NCI-H146 treated with DMSO at 0.1 percent for 48 hours (cell line): ENCODE measurements around the gene ST6GALNAC4.

Source experiments
- DNase-seq: peaks from one replicate; lab custom pipeline; 2025; ENCODE audit not compliant: unreplicated experiment; lab: John Stamatoyannopoulos, UW

ST6GALNAC4 gene, protein sequence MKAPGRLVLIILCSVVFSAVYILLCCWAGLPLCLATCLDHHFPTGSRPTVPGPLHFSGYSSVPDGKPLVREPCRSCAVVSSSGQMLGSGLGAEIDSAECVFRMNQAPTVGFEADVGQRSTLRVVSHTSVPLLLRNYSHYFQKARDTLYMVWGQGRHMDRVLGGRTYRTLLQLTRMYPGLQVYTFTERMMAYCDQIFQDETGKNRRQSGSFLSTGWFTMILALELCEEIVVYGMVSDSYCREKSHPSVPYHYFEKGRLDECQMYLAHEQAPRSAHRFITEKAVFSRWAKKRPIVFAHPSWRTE

DNA sequence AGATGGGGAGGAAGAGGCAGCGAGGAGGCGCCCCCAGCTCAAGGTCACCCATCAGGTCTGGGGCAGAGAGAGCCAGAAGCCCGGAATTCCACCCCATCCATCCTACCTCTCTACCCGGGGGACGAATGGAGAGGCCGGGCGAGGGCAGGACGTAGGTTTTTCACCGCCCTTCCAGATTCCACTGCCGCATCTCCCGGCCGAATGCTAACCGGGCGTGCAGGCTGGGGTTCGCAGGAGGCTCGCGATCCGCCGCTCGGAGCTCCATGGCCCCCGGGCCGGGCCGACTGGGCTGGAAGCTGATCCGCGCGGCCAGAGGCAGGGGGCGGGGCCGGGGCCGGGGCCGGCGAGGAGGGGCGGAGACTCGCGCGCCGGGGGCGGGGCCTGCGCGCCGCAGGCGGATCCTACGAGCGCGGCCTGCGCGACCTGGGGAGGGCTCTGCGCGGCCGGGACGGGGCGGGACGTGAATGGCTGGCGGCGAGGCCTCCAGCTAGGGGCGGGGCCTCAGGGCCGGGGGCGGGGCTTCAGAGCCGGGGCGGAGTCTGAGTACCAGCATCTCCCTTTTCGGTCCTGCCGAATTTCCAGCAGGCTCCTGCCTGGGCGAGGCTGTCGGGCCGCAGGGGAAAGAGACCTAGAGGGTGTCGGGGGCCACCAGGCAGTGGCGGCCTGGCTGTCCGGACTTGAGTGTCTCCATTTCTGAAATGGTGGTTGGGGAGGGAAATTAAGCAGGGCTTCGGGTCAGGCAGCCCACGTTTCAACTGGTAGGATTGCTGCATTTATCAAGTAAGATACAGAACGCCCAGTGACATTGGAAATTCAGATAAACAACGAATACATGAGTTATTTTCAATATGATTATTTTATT lies at the start of gene ST6GALNAC4:
Gene ST6GALNAC4 (minus strand): TSS at position 322 of the 862 bp plus-strand sequence. CDS start 622 bp downstream, outside the sequence.
- peak; percentile 57 for DNase-seq

- DNase-seq: no peak
Observed at GRCh38 chr9:127965953-127966352, 49.1 kb upstream of the ST6GALNAC4 start.

DNA sequence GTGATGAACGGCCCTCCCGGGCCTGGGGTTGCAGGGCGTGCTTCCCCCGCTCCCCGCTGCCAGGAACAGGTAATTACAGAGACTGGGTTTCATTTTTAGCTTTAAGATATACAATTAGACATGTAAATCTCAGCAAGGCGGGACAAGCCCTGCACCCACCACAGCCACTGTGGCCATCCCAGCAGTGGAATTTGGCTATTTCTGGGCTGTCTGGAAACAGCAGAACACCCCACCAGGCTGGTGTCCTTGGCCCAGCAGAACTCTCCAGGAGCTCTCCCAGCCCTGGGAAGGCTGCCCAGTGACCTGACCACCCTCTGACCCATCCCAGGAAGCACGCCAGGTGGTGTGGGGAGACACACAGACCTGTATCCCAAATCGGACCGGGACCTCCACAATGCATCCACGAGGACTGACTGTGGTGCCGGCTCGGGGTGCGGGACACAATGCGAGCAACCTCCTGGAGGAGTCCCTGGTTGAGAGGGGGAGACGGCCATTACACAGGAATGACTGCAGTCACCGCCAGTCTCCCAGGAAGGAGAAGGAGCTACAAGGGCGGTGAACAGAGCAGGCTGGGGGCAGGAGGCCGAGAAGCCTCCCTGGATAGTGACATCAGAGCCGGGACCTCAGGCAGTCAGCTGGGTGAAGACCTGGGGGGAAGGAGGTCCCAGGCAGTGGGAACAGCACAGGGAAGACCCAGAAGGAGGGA lies 46.7 kb upstream of the ST6GALNAC4 start:
- no peak for DNase-seq

DNA sequence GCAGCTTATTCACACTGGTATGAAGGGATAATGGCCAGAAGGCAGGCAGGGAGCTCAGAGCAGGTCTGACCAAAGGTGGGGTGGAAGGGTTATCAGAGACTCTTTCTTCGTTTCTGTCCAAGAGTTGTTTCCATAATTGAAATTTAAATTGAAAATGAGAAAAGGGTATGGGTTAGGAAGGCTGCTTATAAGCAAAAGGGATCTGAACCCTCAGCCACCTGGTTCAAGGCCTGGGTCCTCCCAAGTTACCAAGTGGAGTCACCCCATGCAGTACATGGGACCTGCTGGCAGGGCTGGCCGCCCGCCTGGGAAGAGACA lies 46.2 kb upstream of the ST6GALNAC4 start:
- DNase-seq: no peak

- DNase-seq: no peak
Observed at GRCh38 chr9:127962278-127962677, 45.4 kb upstream of the ST6GALNAC4 start.

GRCh38 chr9:127961613-127962155 lies 44.8 kb upstream of the ST6GALNAC4 start:
- no peak for DNase-seq

DNA sequence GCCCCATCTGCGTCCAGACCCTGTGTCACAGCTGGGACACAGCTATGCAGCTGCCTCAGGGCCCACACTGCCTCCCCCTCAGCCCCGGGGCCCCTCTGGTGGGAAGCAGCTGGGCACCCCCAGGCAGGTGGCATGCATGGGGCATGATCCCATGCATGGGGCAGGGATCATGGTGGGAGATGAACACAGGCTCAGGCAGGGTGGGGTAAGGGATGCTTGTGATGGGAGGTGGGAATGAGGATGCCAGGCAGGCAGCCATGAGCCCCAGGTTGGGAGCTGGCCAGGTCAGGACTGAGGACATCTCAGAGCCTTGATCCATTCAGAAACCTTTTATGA lies 44.3 kb upstream of the ST6GALNAC4 start:
- DNase-seq: no peak

DNA sequence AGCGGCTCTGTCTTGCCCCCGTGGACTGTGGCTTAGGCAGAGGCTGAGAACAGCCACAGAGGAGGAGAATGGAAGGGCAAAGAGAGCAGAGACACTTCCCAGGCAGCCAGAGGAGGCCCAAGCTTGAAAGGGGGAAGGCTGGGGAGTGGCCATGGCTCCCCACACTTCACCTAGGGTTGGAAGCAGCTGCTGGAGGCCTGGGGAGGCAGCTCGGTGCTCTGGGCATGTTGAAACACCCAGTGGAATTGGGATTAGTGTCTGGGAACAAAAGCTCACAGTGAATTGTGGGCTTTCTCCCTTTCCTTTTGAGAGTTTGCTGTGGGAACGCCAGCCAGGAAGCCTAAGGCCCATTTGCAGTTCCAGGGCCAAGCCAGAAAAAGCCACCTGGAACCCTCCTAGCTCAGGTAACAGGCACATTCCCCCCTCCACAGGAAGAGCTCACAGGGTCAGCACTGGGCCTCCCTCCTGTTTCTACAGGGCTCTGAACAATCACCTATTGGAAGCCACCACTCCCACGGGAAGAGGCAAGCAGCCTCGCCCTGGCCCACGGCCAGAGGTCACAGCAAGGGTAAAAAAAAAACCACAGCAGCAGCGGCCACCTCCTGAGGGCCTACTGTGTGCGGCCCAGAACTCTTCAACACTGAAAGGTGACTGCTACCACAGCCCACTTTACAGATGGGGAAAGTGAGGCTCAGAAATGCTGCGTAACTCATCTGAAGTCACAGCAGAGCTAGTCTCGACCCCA lies 43.7 kb upstream of the ST6GALNAC4 start:
- no peak for DNase-seq

DNA sequence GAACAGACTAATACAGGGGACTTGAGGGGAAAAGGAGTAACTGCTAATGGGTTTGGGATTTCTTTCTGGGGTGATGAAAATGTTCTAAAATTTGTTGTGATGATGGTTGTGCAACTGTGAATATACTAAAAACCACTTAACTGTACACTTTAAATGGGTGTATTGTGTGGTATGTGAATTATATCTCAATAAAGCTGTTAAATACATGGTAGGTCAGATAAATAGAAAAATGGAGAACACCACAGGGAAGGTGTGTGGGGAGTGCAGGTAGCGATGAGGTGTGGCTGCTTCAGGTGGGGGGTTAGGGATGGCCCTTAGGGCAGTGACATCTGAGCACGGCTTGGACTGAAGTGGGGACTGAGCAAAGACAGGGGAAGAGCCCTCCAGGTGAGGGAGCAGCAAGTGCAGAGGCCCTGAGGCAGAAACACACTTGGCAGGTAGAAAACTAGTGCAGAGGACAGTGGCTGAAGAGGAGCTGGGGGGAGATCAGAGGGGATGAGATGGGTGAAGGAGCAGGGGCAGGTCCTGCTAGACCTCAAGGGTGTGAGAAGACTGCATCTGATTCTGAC lies 43.1 kb upstream of the ST6GALNAC4 start:
- DNase-seq: no peak

- DNase-seq: no peak
Observed at GRCh38 chr9:127959398-127959797, 42.6 kb upstream of the ST6GALNAC4 start.

DNA sequence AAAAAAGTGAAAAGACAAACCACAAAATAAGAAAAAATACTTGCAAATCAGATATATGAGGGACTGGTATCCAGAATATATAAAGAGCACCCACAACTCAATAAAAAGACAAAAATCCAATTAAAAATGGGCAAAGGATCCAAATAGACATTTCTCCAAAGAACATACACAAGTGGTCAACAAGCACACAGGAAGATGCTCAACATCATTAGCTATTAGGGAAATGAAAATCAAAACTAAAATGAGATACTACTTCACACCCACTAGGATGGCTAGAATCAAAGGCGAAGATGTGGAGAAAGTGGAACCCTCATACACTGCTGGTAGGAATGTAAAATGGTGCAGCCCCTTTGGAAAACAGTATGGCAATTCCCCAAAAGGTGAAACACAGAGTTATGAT lies 41.9 kb upstream of the ST6GALNAC4 start:
- no peak for DNase-seq

- peak; percentile 82 for DNase-seq
Observed at GRCh38 chr9:127955294-127956015, 38.6 kb upstream of the ST6GALNAC4 start.

DNA sequence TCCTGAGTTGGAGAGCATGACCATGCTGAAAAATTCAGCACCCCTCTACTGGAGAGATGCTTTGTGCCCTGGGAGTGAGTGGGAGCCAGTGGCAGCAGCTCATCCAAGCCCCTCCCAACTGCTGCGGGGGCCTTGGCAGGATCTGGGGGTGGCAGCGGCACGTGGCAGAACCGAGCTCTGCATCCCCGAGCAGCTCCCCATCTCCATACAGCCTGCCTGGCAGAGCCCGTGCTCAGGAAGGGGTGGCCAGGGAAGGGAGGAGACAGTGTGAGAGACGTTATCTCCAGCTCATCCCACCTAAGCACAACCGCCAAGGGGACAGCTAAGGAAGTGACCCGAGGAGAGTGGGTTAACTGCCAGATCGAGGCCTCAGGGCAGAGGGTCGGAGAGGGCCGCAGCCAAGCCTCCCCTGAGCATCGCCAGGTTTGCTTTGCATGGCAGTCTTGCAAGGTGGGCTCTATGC lies 38.0 kb upstream of the ST6GALNAC4 start:
- no peak for DNase-seq

- no peak for DNase-seq
Observed at GRCh38 chr9:127953768-127954505, 37.1 kb upstream of the ST6GALNAC4 start.

DNA sequence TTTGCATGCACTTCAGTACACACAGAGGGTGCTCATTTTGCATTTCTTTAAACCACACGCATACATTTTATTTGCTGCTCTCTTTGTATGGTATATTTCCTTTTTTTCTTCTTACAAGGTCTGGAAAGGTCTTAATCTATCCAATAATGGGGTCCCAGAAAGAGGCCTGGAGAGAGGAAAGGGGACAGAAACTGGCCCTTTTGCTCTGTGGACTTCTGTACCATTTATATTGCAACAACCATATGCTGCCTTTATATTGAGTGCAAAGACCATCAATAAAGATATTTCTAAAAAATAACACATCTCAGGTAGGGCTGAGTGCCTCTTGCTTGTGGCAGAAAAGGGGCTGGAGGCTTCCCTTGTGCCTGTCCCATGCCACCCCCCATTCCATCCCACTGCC lies 36.3 kb upstream of the ST6GALNAC4 start:
- no peak for DNase-seq

DNA sequence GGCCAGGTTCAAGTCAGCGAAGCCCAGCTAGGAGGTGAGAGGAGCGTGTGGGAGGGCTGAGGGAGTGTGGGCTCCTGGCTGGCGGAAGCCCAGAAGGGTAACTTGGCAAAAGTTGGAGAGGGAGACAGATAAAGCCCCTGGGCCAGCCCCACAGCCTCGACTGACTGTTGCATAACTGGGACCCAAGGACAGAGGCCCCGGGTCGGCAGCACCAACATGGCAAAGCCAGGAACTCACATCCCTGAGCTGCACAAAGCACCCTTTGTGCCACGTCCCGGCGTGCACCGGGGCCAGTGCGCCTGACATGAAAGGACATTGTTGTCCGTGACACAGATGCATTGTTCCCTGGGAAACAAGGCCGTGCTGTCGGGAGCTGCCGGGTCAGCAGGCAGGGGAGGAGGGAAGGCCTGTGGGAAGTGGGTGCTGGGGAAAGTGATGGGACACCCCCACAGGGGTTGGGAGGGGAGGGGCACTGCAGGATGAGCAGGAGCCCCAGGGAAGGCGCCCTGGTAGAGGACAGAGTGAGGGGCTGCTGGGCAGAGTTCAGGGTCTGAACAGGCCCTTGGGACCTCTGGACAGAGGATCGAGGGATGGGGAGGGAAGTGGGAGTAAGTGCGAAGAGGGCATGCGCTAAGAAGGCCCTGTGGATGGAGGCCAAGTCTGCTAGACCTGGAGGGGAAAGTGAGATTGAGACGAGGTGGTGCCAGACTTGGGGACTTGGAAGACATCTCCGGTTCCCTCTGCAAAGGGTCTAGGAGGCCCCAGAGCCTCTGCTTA lies 33.9 kb upstream of the ST6GALNAC4 start:
- DNase-seq: no peak

DNA sequence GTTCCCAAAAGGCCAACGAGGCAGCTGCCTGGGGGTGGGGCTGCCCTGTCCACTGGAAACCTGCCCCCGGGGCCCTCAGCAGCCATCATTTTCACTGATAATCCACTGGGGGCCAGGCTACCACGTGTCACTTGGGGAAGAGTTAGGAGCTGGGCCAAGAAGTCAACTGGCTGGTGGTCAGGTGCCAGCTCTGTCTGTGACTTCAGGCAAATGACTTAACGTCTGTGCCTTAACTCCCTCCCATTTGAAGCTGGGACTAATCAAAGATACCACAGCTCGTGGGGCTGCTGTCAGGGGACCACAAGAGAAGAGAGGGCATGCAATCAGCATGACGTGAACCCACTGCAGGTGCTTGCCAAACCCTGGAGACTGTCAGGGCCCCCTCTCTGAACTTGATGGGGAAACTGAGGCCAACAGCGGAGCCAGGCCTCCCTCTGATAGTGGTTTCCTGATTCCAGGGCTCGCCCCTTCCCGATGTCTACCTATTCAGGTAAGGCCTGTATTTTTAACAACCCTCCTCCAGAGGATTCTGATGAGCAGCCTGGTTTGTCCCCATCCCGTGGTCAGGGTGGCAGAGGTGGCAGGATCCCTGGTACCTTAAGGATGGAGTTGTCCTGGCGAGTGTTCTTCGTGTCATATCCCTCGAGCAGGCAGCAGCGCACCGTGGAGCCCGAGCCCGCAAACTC lies 33.1 kb upstream of the ST6GALNAC4 start:
- DNase-seq: no peak
